GM18907 (cell line): ENCODE results near the gene TNFRSF18.
"Not testable (repeated sequence)": the region's sequence is repeated elsewhere in the genome, so short reads cannot be mapped to it uniquely, and the experiment has no call there.

Experiments
- ATAC-seq: cut with Tn5 transposase; IDR thresholded peaks from one replicate; pipeline ENCODE4 v1.9.1; 2021; ENCODE audit warnings: mild to moderate bottlenecking, moderate library complexity; ENCODE audit not compliant: unreplicated experiment

TNFRSF18 gene

DNA sequence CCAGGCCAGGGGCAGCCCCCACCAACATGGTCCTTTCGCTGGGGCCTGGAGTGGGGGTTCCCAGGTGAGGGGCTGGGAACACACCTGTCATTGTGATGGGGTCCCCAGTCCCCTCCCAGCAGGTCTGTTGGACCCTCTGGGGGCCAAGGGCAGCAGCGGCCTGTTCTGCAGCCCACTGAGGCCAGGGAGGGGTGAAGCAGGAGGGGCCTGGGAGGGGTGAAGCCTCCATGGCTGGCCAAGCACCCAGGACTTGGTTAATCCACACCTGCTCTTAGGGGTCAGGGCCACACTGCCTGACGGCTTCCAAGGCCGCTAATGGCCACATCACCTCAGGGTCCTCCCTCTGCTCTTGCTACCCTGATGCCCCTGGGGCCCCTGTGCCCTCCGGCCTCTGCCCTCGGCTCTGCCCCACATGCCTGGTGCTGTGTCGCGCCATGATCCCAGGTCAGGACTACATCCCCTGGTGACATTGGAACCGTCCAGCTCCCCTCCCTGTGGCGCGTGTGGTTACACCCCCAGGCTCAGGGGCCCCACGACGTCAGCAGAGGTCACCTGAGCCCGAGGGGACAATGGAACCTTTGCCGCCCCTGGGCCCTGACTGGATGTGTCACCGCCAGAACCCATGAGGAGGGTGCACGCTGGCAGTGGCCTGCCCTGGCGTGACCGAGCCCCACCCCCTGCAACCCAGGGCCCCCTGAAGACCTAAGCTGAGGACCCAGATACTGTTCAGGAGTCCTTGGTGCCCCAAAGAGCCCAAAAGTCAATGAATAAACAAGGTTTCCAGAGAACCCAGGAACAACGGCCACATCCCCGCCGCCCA, 7.0 kb downstream of the TNFRSF18 start:
- no peak for ATAC-seq

- no peak for ATAC-seq
Measured at GRCh38 chr1:1198423-1199140, 7.8 kb downstream of the TNFRSF18 start.

DNA sequence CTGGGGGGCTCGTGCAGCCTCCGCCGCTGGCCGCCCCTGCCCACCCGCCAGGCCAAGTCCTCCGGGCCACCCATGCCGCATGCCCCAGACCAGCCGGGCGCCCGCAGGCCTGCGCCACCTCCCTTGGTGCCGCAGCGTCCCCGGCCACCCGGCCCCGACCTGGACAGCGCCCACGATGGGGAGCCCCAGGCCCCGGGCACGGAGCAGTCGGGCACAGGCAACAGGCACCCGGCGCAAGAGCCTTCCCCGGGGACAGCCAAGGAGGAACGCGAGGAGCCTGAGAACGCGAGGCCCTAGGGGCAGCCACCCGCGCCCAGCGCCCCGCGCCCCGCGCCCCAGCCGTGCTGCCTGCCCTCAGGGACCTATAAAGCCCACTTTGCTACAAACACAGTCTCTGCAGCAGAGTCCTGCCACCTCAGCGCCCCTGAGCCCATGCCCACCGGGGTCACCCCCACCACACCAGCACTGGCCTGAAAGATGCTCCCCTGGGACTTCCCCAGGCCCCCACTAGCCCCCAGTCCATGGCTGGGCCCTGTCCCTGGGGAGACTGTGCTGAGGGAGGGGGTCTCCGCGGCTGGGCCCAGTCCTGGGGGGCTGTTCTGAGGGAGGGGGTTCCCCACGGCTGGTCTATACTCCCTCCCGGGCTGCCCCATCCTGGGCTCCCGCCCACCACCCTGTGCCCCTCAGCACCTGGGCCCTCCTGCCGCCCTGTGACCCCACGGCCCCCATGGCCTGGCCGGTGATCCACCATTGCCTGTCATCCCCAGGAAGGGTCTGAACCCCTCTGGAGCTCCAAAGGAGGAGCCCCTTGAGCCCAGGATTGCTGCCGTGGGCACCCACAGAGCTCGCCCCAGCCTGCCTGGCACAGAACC, 8.6 kb downstream of the TNFRSF18 start:
- ATAC-seq = no peak

- ATAC-seq = no peak
Measured at GRCh38 chr1:1197188-1197500, 9.2 kb downstream of the TNFRSF18 start.

DNA sequence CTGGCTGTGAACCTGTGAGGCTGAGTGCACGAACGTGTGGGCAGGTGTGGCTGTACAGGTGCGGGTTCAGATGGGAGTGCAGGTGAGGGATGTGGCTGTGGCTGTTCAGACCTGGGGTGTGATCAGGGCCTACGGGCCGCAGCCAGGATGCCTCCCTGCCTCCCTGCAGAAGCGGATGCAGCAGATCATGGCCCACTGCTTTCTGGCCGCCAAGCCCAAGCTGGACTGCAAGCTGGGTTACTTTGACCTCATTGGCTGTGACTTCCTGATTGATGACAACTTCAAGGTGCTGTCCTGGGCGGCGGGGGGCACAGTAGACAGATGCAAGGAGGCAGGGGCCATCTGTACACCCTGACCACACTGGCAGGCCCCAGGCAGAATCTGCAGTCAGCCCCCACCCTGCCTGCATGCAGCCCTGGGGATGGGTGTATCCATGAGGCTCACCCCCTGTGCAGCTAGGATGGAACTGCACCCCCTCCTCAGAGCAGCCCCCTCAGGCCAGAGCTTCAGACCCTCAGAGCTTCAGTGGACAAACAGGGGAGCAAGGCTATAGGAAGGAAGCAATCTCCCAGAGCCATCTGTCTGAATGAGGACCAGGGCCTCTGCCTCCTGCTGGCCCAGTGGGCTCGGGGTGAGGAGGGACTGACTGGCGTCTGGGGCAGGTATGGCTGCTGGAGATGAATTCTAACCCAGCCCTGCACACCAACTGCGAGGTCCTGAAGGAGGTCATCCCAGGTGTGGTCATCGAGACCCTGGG, 9.8 kb downstream of the TNFRSF18 start:
- ATAC-seq = no peak

- ATAC-seq = not testable (repeated sequence)
Measured at GRCh38 chr1:1195726-1196125, 10.7 kb downstream of the TNFRSF18 start.

DNA sequence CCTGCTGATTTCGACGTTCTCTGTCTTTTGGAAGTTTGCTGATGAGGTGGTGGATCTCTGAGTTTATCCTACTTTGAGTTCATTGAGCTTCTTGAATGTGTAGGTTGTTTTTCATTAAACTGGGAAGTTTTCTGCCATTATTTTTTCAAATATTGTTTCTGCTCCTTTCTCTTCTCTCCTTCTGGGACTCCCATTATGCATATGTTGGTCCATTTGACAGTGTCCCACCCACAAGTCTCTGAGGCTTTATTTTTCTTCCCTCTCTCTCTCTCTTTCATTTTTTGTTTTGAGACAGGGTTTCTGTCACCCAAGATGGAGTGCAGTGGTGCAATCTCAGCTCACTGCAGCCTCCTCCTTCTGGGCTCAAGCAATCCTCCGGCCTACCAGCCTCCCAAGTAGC, 11.7 kb downstream of the TNFRSF18 start:
- no peak for ATAC-seq

DNA sequence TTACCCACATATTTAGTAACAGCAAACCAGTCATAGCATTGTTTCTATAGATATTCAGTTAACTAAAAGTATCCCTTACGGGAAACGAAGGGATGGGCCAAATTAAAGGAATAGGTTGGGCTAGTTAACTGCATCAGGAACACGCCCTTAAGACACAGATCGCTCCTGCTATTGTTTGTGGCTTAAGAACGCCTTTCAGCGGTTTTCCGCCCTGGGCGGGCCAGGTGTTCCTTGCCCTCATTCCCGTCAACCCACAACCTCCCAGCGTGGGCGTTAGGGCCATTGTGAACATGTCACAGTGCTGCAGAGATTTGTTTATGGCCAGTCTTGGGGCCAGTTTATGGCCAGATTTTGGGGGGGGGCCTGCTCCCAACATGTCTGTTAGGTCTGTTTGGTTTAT, 14.7 kb downstream of the TNFRSF18 start:
- no peak for ATAC-seq

GRCh38 chr1:1189111-1189510, 17.3 kb downstream of the TNFRSF18 start:
- no peak for ATAC-seq

DNA sequence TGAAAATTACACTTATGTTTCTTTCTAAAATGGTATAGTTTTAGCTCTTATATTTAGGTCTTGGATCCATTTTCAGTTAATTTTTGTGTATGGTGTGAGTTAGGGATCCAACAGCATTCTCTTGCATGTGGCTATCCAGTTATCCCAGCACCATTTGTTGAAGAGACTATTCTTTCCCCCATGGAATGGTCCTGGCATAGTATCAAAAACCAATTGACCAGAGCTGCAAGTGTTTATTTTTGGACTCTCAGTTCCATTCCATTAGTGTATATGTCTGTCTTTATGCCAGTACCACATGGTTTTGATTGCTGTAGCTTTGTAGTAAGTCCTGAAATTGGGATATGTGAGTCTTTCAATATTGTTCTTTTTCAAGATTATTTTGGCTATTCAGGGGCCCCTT, 18.5 kb downstream of the TNFRSF18 start:
- no peak for ATAC-seq

- no peak for ATAC-seq
Measured at GRCh38 chr1:1185101-1185765, 21.2 kb downstream of the TNFRSF18 start.

DNA sequence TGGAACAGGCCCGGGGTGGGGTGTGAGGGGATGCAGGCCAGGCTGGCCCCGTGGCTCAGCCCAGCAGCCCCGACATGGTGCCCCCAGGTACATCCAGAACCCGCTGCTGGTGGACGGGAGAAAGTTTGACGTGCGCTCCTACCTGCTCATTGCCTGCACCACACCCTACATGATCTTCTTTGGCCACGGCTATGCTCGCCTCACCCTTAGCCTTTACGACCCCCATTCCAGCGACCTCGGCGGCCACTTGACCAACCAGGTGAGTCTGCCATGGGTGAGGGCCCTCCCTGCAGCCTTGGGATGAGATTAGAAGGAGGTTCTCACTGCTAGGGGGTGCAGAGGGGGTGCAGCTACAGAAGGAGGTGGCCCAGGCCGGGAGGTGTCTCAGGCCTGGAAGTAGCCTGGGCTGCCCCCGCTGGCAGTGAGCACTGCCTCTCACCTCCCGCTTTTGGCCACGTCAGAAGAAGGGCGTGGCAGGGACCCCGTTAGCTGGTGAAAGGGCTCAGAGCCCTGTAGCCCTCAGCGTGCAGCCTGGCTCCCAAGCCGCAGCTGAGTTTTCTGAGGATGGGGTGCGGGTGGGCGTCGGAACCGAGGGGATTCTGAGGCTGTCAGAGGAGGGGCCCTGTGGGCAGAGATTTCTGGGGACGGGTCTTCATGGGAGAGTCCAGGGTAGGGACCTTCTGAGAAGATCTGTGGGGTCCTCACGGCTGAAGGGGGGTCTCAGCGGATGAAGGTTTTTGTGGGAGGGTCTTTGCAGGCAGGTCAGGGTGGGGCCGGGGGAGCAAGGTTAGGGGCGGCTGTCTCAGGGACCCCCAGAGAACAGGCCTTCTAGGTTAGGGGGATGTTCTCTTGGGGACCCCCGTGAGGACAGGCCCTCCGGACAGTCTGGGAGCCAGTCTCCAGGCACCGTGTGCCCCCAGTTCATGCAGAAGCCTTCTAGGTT, 22.3 kb downstream of the TNFRSF18 start:
- ATAC-seq = no peak

DNA sequence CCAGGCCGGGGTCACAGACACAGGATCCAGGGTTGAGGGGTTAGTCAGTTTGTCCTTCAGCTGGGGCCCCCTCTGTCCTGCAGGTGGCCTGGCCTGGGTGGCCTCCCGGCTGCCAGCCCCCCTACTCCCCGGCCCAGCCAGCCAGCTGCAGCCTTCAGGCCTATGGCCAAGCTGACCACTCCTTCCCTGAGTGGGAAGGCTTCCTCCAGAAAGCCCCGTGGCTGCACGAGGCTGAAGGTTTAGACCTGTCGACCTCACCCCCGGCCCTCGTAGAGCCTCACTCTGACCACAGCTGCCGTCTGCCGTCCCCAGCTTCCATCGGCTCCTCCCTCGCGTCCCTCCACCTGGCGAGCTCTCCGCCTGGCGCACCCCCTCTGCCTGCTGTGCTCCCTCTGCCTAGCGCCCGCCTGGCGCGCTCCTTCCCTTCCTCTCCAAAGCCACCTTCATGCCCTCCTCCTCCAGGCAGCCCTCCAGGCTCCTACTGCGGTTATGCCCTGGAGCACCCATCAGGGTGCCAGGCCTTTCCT, 23.1 kb downstream of the TNFRSF18 start:
- no peak for ATAC-seq

DNA sequence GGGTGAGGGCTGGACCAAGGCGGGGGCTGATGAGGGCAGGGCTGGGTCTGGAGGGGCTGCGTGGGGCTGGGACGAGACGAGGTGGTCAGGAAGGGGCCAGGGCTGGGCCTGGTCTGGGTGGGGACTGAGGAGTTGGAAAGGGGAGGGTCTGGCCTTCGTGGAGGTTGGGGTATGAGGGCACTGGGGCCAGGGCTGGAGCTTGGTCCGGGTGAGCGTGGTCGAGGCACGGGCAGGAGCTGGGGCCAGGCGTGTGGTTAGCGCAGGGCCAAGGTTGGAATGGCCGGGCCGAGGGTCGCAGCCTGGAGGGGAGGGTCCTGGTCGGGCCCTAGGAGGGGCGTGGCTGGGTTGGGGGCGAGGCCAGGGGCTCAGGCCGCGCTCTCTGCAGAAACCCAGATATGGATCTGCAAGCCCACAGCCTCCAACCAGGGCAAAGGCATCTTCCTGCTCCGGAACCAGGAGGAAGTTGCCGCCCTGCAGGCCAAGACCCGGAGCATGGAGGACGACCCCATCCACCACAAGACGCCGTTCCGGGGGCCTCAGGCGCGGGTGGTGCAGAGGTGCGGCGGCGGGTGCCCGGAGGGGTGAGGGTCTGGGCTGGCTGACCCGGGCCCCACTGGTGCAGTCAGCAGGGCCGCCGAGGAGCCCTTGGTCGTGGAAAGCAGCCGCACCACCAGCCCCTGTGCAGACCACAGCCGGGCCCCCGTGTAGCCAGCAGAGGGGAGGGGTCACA, 23.7 kb downstream of the TNFRSF18 start:
- ATAC-seq = no peak

DNA sequence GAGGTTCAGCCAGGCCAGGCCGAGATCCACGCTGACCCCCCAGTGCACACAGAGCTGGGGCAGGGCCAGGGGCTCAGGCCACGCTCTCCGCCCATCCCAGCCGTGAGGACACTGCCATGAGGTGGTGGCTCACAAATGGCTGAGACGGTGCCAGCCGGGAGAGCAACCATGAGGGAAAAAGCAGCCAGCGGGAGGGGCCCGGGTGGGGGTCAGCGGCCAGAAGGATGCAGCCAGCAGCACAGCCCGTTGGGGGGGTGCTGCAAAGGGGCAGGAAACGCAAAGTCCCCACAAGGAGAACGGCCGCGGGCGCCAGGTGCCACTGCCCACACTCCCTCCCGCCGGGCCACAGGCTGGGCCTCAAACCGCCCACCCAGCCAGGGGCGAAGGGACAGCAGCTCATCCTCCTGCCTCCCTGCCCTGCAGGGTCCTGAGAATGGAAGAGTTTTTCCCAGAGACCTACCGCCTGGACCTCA, 24.4 kb downstream of the TNFRSF18 start:
- ATAC-seq = no peak

- ATAC-seq = no peak
Measured at GRCh38 chr1:1181129-1181937, 25.1 kb downstream of the TNFRSF18 start.
